Measurements from ENCODE around the gene TAAR2. TPM values are rescaled to one million over a fixed set of nuclear protein-coding genes. Genes with fewer than 3 reads are reported as not detected.

Gene TAAR2
- total and polyA plus RNA-seq, 2 of the 8 experiments (the other 6 are each of a cell fraction or from before 2014, with no cell fraction given): not detected

DNA sequence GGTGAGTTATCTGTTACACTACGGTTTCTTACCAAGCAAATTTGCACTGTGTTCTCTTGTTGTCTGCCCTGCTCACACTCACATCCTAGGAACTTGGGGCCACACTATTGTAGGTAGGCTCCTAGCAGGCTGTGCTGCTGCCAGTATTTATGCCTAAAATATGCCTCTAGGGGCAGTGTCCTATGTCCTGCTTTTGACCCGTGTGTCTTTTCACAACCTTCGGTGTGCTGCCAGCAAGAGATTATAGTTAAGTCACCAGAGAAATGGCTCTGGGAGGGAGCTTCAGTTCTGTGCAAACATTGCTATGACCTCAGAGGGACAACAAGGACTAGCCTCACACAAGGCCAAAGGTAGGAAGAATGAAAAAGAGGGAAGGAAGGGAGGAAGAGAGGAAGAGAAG lies 25.6 kb downstream of the TAAR2 start (continued):
- TF ChIP-seq, protein P1, sequence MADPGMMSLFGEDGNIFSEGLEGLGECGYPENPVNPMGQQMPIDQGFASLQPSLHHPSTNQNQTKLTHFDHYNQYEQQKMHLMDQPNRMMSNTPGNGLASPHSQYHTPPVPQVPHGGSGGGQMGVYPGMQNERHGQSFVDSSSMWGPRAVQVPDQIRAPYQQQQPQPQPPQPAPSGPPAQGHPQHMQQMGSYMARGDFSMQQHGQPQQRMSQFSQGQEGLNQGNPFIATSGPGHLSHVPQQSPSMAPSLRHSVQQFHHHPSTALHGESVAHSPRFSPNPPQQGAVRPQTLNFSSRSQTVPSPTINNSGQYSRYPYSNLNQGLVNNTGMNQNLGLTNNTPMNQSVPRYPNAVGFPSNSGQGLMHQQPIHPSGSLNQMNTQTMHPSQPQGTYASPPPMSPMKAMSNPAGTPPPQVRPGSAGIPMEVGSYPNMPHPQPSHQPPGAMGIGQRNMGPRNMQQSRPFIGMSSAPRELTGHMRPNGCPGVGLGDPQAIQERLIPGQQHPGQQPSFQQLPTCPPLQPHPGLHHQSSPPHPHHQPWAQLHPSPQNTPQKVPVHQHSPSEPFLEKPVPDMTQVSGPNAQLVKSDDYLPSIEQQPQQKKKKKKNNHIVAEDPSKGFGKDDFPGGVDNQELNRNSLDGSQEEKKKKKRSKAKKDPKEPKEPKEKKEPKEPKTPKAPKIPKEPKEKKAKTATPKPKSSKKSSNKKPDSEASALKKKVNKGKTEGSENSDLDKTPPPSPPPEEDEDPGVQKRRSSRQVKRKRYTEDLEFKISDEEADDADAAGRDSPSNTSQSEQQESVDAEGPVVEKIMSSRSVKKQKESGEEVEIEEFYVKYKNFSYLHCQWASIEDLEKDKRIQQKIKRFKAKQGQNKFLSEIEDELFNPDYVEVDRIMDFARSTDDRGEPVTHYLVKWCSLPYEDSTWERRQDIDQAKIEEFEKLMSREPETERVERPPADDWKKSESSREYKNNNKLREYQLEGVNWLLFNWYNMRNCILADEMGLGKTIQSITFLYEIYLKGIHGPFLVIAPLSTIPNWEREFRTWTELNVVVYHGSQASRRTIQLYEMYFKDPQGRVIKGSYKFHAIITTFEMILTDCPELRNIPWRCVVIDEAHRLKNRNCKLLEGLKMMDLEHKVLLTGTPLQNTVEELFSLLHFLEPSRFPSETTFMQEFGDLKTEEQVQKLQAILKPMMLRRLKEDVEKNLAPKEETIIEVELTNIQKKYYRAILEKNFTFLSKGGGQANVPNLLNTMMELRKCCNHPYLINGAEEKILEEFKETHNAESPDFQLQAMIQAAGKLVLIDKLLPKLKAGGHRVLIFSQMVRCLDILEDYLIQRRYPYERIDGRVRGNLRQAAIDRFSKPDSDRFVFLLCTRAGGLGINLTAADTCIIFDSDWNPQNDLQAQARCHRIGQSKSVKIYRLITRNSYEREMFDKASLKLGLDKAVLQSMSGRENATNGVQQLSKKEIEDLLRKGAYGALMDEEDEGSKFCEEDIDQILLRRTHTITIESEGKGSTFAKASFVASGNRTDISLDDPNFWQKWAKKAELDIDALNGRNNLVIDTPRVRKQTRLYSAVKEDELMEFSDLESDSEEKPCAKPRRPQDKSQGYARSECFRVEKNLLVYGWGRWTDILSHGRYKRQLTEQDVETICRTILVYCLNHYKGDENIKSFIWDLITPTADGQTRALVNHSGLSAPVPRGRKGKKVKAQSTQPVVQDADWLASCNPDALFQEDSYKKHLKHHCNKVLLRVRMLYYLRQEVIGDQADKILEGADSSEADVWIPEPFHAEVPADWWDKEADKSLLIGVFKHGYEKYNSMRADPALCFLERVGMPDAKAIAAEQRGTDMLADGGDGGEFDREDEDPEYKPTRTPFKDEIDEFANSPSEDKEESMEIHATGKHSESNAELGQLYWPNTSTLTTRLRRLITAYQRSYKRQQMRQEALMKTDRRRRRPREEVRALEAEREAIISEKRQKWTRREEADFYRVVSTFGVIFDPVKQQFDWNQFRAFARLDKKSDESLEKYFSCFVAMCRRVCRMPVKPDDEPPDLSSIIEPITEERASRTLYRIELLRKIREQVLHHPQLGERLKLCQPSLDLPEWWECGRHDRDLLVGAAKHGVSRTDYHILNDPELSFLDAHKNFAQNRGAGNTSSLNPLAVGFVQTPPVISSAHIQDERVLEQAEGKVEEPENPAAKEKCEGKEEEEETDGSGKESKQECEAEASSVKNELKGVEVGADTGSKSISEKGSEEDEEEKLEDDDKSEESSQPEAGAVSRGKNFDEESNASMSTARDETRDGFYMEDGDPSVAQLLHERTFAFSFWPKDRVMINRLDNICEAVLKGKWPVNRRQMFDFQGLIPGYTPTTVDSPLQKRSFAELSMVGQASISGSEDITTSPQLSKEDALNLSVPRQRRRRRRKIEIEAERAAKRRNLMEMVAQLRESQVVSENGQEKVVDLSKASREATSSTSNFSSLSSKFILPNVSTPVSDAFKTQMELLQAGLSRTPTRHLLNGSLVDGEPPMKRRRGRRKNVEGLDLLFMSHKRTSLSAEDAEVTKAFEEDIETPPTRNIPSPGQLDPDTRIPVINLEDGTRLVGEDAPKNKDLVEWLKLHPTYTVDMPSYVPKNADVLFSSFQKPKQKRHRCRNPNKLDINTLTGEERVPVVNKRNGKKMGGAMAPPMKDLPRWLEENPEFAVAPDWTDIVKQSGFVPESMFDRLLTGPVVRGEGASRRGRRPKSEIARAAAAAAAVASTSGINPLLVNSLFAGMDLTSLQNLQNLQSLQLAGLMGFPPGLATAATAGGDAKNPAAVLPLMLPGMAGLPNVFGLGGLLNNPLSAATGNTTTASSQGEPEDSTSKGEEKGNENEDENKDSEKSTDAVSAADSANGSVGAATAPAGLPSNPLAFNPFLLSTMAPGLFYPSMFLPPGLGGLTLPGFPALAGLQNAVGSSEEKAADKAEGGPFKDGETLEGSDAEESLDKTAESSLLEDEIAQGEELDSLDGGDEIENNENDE (IDR thresholded peaks at IDR 0.05; ENCODE audit: insufficient replicate concordance, low read length): no peak
- TF ChIP-seq, protein P2, sequence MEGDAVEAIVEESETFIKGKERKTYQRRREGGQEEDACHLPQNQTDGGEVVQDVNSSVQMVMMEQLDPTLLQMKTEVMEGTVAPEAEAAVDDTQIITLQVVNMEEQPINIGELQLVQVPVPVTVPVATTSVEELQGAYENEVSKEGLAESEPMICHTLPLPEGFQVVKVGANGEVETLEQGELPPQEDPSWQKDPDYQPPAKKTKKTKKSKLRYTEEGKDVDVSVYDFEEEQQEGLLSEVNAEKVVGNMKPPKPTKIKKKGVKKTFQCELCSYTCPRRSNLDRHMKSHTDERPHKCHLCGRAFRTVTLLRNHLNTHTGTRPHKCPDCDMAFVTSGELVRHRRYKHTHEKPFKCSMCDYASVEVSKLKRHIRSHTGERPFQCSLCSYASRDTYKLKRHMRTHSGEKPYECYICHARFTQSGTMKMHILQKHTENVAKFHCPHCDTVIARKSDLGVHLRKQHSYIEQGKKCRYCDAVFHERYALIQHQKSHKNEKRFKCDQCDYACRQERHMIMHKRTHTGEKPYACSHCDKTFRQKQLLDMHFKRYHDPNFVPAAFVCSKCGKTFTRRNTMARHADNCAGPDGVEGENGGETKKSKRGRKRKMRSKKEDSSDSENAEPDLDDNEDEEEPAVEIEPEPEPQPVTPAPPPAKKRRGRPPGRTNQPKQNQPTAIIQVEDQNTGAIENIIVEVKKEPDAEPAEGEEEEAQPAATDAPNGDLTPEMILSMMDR (IDR thresholded peaks at IDR 0.05; ENCODE audit: control extremely low read depth in 1 of 3, insufficient read depth in 1 of 3, low read depth in 1 of 3, low read length in 3 of 3): peak; percentile 21 to 72 (median 49)
- TF ChIP-seq RAD21 (IDR thresholded peaks at IDR 0.05 in 1 of 2, conservative IDR thresholded peaks at IDR 0.05 in 1 of 2; ENCODE audit: low read depth in 2 of 2, low read length in 2 of 2) (peak; percentile 32 to 35), TEAD4 (IDR thresholded peaks at IDR 0.05; ENCODE audit: low read depth, low read length) (no peak)
